Mammary epithelial cell (primary cell): Measurements from ENCODE around the gene DCP1B.

ENCODE experiments used
- EZH2 ChIP-seq: IDR thresholded peaks from 2 replicates; pipeline ENCODE4 v1.6.1; 2012; ENCODE audit warnings: low read length, inconsistent platforms, borderline replicate concordance
- TF ChIP-seq, protein P1 (sequence below), 2 donors: IDR thresholded peaks in 1 of 2; conservative IDR thresholded peaks in 1 of 2; 2 replicates each; pipeline ENCODE4 v1.5.1; 2011 to 2012; ENCODE audit warnings: inconsistent platforms in 2 of 2, low read length in 2 of 2, mild to moderate bottlenecking in 2 of 2, control low read depth in 1 of 2, low read depth in 1 of 2; ENCODE audit not compliant: insufficient read depth in 1 of 2; ENCODE audit errors: extremely low read depth in 1 of 2

DNA sequence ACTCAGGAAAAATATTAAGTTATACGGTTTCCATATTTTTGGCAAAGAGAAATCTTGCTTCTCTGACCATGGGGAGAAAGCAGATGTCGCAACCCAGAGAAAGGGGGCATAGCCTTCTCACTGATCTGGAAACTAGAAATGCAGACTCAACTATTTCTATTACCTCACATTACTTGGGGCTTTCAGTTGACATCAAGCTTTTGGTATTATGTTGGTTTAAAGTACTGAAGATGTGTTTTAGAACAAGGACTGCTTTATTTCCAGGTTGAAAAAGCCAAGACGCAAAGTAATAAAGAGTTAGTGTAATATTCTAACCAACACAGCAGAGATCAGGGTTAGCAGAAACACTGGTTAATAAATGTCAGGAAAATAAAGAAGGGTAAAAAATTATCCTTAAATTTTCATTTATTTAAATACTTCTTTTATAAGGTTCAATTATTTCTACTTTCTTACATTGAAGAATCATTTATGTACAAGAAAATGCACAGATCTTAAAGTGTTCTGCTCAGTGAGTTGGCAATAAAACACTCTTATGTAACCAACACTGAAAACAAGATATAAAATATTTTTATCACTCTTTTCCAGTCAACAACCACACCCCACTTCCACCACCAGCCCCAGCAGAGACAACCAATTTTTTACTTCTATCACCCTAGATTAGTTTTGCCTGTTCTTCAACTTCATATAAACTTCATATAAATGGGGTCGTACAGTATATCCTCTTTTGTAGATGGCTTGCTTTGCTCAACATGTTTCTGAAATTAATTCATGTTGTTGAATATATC is 26.0 kb downstream of the DCP1B start:
- TF ChIP-seq, protein P1, sequence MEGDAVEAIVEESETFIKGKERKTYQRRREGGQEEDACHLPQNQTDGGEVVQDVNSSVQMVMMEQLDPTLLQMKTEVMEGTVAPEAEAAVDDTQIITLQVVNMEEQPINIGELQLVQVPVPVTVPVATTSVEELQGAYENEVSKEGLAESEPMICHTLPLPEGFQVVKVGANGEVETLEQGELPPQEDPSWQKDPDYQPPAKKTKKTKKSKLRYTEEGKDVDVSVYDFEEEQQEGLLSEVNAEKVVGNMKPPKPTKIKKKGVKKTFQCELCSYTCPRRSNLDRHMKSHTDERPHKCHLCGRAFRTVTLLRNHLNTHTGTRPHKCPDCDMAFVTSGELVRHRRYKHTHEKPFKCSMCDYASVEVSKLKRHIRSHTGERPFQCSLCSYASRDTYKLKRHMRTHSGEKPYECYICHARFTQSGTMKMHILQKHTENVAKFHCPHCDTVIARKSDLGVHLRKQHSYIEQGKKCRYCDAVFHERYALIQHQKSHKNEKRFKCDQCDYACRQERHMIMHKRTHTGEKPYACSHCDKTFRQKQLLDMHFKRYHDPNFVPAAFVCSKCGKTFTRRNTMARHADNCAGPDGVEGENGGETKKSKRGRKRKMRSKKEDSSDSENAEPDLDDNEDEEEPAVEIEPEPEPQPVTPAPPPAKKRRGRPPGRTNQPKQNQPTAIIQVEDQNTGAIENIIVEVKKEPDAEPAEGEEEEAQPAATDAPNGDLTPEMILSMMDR (conservative IDR thresholded peaks at IDR 0.05 in 1 of 2, IDR thresholded peaks at IDR 0.05 in 1 of 2; ENCODE audit: extremely low read depth in 1 of 2, insufficient read depth in 1 of 2, low read depth in 1 of 2, low read length in 2 of 2), result no peak
- no peak for TF ChIP-seq EZH2
